Measurements from ENCODE around the gene SUCLG2. TPM values are rescaled to one million over a fixed set of nuclear protein-coding genes. Genes with fewer than 3 reads are reported as not detected.

Gene SUCLG2
- total RNA-seq, 1 donor from 2014 or later: 53.8 TPM

- H3K4me3 ChIP-seq: no peak overlapping the region
- ATAC-seq: no peak
- H3K27me3 ChIP-seq: no peaks in the 10 kb centered on the region
- no peak for DNase-seq
- H3K27ac ChIP-seq: no peak overlapping the region
- H3K4me1 ChIP-seq: no peaks in the 10 kb centered on the region
- TF ChIP-seq CTCF (IDR thresholded peaks at IDR 0.05): no peak
- no peaks in the 10 kb centered on the region for H3K9me3 ChIP-seq
- H3K36me3 ChIP-seq: peaks cover 5% of the 10 kb centered on the region
- intact Hi-C loops (cut with DNase I): no loop called here
Observed at GRCh38 chr3:67624687-67625086, 29.7 kb downstream of the SUCLG2 start.

GRCh38 chr3:67624078-67624477, 30.3 kb downstream of the SUCLG2 start:
- no peaks in the 10 kb centered on the region for H3K9me3 ChIP-seq
- no peak for DNase-seq
- no peaks in the 10 kb centered on the region for H3K4me1 ChIP-seq
- no peak for ATAC-seq
- H3K4me3 ChIP-seq: no peak overlapping the region
- intact Hi-C loops (cut with DNase I): no loop called here
- H3K27me3 ChIP-seq: no peaks in the 10 kb centered on the region
- peaks cover 8% of the 10 kb centered on the region for H3K36me3 ChIP-seq
- H3K27ac ChIP-seq: no peak overlapping the region
- no peak for TF ChIP-seq CTCF (IDR thresholded peaks at IDR 0.05)

- no peak for TF ChIP-seq CTCF (IDR thresholded peaks at IDR 0.05)
- Histone ChIP-seq H3K4me3 (no peak overlapping the region), H3K4me1 (no peaks in the 10 kb centered on the region), H3K27ac (no peak overlapping the region), H3K9me3 (no peaks in the 10 kb centered on the region), H3K36me3 (peaks cover 8% of the 10 kb centered on the region), H3K27me3 (no peaks in the 10 kb centered on the region)
- intact Hi-C loops (cut with DNase I): no loop called here
- ATAC-seq (no peak), DNase-seq (no peak)
Observed at GRCh38 chr3:67622652-67623051, 31.8 kb downstream of the SUCLG2 start.

GRCh38 chr3:67620869-67621268, 33.5 kb downstream of the SUCLG2 start:
- Histone ChIP-seq H3K27me3 (no peaks in the 10 kb centered on the region), H3K36me3 (peaks cover 8% of the 10 kb centered on the region), H3K27ac (no peak overlapping the region), H3K9me3 (no peaks in the 10 kb centered on the region), H3K4me3 (no peak overlapping the region), H3K4me1 (no peaks in the 10 kb centered on the region)
- no peak for DNase-seq
- TF ChIP-seq CTCF (IDR thresholded peaks at IDR 0.05): no peak
- intact Hi-C loops (cut with DNase I): no loop called here
- no peak for ATAC-seq

- no peak for TF ChIP-seq CTCF (IDR thresholded peaks at IDR 0.05)
- Histone ChIP-seq H3K4me3 (no peak overlapping the region), H3K9me3 (no peaks in the 10 kb centered on the region), H3K27me3 (no peaks in the 10 kb centered on the region), H3K27ac (no peak overlapping the region), H3K4me1 (no peaks in the 10 kb centered on the region), H3K36me3 (peaks cover 8% of the 10 kb centered on the region)
- ATAC-seq (no peak), DNase-seq (no peak)
- intact Hi-C loops (cut with DNase I): no loop called here
Observed at GRCh38 chr3:67619991-67620390, 34.4 kb downstream of the SUCLG2 start.

- Histone ChIP-seq H3K4me1 (no peaks in the 10 kb centered on the region), H3K36me3 (peaks cover 8% of the 10 kb centered on the region), H3K27me3 (no peaks in the 10 kb centered on the region), H3K27ac (no peak overlapping the region), H3K4me3 (no peak overlapping the region), H3K9me3 (no peaks in the 10 kb centered on the region)
- TF ChIP-seq CTCF (IDR thresholded peaks at IDR 0.05): no peak
- DNase-seq (no peak), ATAC-seq (no peak)
- intact Hi-C loops (cut with DNase I): no loop called here
Observed at GRCh38 chr3:67617518-67617917, 36.9 kb downstream of the SUCLG2 start.

Data from upper lobe of right lung (tissue), 1 donor.